ENCODE measurements around the gene APAF1.

The APAF1 gene

GRCh38 chr12:98737322-98737712, 92.2 kb downstream of the APAF1 start:
- no peak for TF ChIP-seq TAF1 (IDR thresholded peaks at IDR 0.05; ENCODE audit: low read depth)
- no peak for TF ChIP-seq EGR1 (IDR thresholded peaks at IDR 0.05)
- no peak for TF ChIP-seq CEBPB (IDR thresholded peaks at IDR 0.05)
- TF ChIP-seq FOXM1 (IDR thresholded peaks at IDR 0.05; ENCODE audit: borderline replicate concordance, low read depth): no peak
- no peak for TF ChIP-seq TEAD4 (IDR thresholded peaks at IDR 0.05)
- no peak for TF ChIP-seq CREB1 (IDR thresholded peaks at IDR 0.05; ENCODE audit: low read depth)
- TF ChIP-seq, protein P1, sequence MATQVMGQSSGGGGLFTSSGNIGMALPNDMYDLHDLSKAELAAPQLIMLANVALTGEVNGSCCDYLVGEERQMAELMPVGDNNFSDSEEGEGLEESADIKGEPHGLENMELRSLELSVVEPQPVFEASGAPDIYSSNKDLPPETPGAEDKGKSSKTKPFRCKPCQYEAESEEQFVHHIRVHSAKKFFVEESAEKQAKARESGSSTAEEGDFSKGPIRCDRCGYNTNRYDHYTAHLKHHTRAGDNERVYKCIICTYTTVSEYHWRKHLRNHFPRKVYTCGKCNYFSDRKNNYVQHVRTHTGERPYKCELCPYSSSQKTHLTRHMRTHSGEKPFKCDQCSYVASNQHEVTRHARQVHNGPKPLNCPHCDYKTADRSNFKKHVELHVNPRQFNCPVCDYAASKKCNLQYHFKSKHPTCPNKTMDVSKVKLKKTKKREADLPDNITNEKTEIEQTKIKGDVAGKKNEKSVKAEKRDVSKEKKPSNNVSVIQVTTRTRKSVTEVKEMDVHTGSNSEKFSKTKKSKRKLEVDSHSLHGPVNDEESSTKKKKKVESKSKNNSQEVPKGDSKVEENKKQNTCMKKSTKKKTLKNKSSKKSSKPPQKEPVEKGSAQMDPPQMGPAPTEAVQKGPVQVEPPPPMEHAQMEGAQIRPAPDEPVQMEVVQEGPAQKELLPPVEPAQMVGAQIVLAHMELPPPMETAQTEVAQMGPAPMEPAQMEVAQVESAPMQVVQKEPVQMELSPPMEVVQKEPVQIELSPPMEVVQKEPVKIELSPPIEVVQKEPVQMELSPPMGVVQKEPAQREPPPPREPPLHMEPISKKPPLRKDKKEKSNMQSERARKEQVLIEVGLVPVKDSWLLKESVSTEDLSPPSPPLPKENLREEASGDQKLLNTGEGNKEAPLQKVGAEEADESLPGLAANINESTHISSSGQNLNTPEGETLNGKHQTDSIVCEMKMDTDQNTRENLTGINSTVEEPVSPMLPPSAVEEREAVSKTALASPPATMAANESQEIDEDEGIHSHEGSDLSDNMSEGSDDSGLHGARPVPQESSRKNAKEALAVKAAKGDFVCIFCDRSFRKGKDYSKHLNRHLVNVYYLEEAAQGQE (IDR thresholded peaks at IDR 0.05; ENCODE audit: low read depth): no peak

DNA sequence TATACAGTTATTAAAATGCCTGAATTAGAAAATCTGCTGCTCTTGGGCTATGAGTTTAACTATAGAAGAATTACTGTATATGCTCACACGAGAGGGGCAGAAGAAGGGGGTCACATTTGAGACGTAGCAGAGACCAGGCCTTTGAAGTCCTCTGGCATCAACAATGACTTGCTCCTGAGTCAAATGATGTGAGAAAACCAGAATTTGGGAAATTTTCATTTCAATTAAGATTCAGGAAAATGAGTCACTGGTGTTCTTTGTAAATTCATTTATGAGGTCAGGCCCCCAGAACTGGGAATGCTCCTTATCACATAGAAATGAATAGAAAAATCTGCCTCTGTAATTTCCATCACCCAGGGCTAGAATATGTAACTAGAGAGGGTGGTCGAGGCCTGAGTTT, 92.9 kb downstream of the APAF1 start:
- TF ChIP-seq TAF1 (IDR thresholded peaks at IDR 0.05; ENCODE audit: low read depth) (no peak), EP300 (IDR thresholded peaks at IDR 0.05; ENCODE audit: borderline replicate concordance) (no peak), FOXM1 (IDR thresholded peaks at IDR 0.05; ENCODE audit: borderline replicate concordance, low read depth) (no peak)
- TF ChIP-seq, protein P2, sequence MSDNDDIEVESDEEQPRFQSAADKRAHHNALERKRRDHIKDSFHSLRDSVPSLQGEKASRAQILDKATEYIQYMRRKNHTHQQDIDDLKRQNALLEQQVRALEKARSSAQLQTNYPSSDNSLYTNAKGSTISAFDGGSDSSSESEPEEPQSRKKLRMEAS (IDR thresholded peaks at IDR 0.05): no peak

- no peak for TF ChIP-seq YY1 (IDR thresholded peaks at IDR 0.05; ENCODE audit: low read depth)
- no peak for TF ChIP-seq EP300 (IDR thresholded peaks at IDR 0.05; ENCODE audit: borderline replicate concordance)
- no peak for TF ChIP-seq EGR1 (IDR thresholded peaks at IDR 0.05)
- TF ChIP-seq ZBTB7A (IDR thresholded peaks at IDR 0.05; ENCODE audit: low read depth): no peak
- no peak for TF ChIP-seq USF1 (IDR thresholded peaks at IDR 0.05)
- TF ChIP-seq FOXM1 (IDR thresholded peaks at IDR 0.05; ENCODE audit: borderline replicate concordance, low read depth): no peak
- TF ChIP-seq CEBPB (IDR thresholded peaks at IDR 0.05): no peak
- no peak for TF ChIP-seq RAD21 (IDR thresholded peaks at IDR 0.05; ENCODE audit: low read depth)
- no peak for TF ChIP-seq CREB1 (IDR thresholded peaks at IDR 0.05; ENCODE audit: low read depth)
- TF ChIP-seq, protein P2 (IDR thresholded peaks at IDR 0.05): no peak
- TF ChIP-seq NFIC (IDR thresholded peaks at IDR 0.05): no peak
- TF ChIP-seq TEAD4 (IDR thresholded peaks at IDR 0.05): no peak
- TF ChIP-seq TCF12 (IDR thresholded peaks at IDR 0.05; ENCODE audit: low read depth): no peak
These were observed 93.4 kb downstream of the APAF1 start for GRCh38 chr12:98738539-98738938.

DNA sequence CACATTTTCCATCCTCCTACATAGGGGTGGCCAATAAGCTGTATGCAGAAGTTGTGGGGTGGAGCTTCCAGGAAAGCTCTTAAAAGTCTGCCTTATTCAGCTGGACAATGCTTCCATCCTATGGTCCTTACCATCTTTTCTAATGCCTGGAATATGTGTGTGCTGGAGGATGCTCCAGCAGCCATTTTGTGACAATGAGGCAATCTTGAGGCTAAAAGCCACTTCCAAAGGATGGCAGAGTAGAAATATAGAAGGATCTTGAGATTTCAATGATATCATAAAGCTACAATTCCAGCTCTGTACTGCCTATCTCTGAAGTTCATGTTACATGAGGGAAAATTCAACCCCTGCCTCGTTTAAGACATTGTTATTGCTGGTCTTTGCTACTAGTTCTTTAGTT, 95.7 kb downstream of the APAF1 start:
- no peak for TF ChIP-seq TCF12 (IDR thresholded peaks at IDR 0.05; ENCODE audit: low read depth)
- TF ChIP-seq YY1 (IDR thresholded peaks at IDR 0.05; ENCODE audit: low read depth): no peak
- no peak for TF ChIP-seq FOXM1 (IDR thresholded peaks at IDR 0.05; ENCODE audit: borderline replicate concordance, low read depth)
- TF ChIP-seq RAD21 (IDR thresholded peaks at IDR 0.05; ENCODE audit: low read depth): no peak
- TF ChIP-seq EP300 (IDR thresholded peaks at IDR 0.05; ENCODE audit: borderline replicate concordance): no peak
- TF ChIP-seq TAF1 (IDR thresholded peaks at IDR 0.05; ENCODE audit: low read depth): no peak
- no peak for TF ChIP-seq CREB1 (IDR thresholded peaks at IDR 0.05; ENCODE audit: low read depth)
- no peak for TF ChIP-seq NFIC (IDR thresholded peaks at IDR 0.05)
- TF ChIP-seq, protein P1 (IDR thresholded peaks at IDR 0.05; ENCODE audit: low read depth): no peak
- TF ChIP-seq, protein P2 (IDR thresholded peaks at IDR 0.05): no peak
- TF ChIP-seq ZBTB7A (IDR thresholded peaks at IDR 0.05; ENCODE audit: low read depth): no peak
- no peak for TF ChIP-seq CEBPB (IDR thresholded peaks at IDR 0.05)
- no peak for TF ChIP-seq TEAD4 (IDR thresholded peaks at IDR 0.05)
- no peak for TF ChIP-seq EGR1 (IDR thresholded peaks at IDR 0.05)

DNA sequence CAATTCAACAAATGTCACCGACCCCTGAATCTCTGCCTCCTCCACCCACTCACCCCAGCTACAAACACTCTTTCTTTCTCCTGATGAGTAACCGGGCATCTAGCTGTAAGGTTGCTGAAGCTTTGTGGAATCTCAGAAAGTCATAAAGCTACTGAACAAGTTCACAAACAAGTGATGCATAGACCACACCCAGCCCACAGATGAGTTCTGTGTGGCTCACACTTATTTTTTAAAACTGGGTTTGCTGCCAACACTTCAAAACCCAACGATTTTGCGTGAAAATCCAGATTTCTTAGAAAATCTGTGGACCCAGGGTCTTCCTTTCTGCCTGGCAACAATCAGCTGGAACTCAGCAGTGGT, 96.1 kb downstream of the APAF1 start:
- no peak for TF ChIP-seq TEAD4 (IDR thresholded peaks at IDR 0.05)
- TF ChIP-seq, protein P2 (IDR thresholded peaks at IDR 0.05): no peak
- TF ChIP-seq TAF1 (IDR thresholded peaks at IDR 0.05; ENCODE audit: low read depth): no peak
- TF ChIP-seq ZBTB7A (IDR thresholded peaks at IDR 0.05; ENCODE audit: low read depth): no peak
- TF ChIP-seq CEBPB (IDR thresholded peaks at IDR 0.05): no peak
- no peak for TF ChIP-seq EGR1 (IDR thresholded peaks at IDR 0.05)
- TF ChIP-seq, protein P1 (IDR thresholded peaks at IDR 0.05; ENCODE audit: low read depth): no peak
- TF ChIP-seq CREB1 (IDR thresholded peaks at IDR 0.05; ENCODE audit: low read depth): no peak
- TF ChIP-seq EP300 (IDR thresholded peaks at IDR 0.05; ENCODE audit: borderline replicate concordance): no peak
- no peak for TF ChIP-seq NFIC (IDR thresholded peaks at IDR 0.05)
- no peak for TF ChIP-seq TCF12 (IDR thresholded peaks at IDR 0.05; ENCODE audit: low read depth)
